Liver (tissue), 9 donors: ENCODE measurements around the gene PTPRD. TPM values are rescaled to one million over a fixed set of nuclear protein-coding genes. Genes with fewer than 3 reads are reported as not detected.

ENCODE experiments used
- DNase-seq: peaks from one replicate; pipeline ENCODE4 v3.0.0-alpha.2; 2017; ENCODE audit warnings: low spot score
- H3K27ac ChIP-seq, 2 donors: one replicate each; pipeline ENCODE4 v1.7.0; 2013; ENCODE audit warnings: inconsistent platforms in 2 of 2, low read length in 2 of 2, control low read depth in 1 of 2, low read depth in 1 of 2, mild to moderate bottlenecking in 1 of 2
- H3K27me3 ChIP-seq, 4 donors: one replicate each; pipeline versions ENCODE4 v1.6.1 to v1.7.0; 2013; ENCODE audit warnings: low read length in 3 of 4, inconsistent platforms in 1 of 4, mild to moderate bottlenecking in 1 of 4, moderate library complexity in 1 of 4; ENCODE audit not compliant: control insufficient read depth in 4 of 4, insufficient read depth in 4 of 4
- H3K36me3 ChIP-seq, 4 donors: one replicate each; pipeline versions ENCODE4 v1.6.1 to v1.7.0; 2013; ENCODE audit warnings: low read length in 3 of 4, mild to moderate bottlenecking in 3 of 4, low read depth in 1 of 4, moderate library complexity in 1 of 4; ENCODE audit not compliant: control insufficient read depth in 4 of 4, insufficient read depth in 3 of 4
- H3K4me1 ChIP-seq, 4 donors: one replicate each; pipeline versions ENCODE4 v1.6.1 to v1.7.0; 2013; ENCODE audit warnings: low read length in 3 of 4, mild to moderate bottlenecking in 3 of 4, moderate library complexity in 1 of 4; ENCODE audit not compliant: control insufficient read depth in 4 of 4, insufficient read depth in 4 of 4
- H3K4me3 ChIP-seq, 3 donors: one replicate each; pipeline versions ENCODE4 v1.6.1 to v1.7.0; 2013; ENCODE audit warnings: low read length in 3 of 3, control low read depth in 1 of 3, low read depth in 1 of 3, mild to moderate bottlenecking in 1 of 3
- H3K9ac ChIP-seq, 2 donors: one replicate each; pipeline ENCODE4 v1.7.0; 2013; ENCODE audit warnings: low read length in 2 of 2, mild to moderate bottlenecking in 2 of 2, moderate library complexity in 2 of 2, control low read depth in 1 of 2, low read depth in 1 of 2
- H3K9me3 ChIP-seq, 4 donors: one replicate each; pipeline versions ENCODE4 v1.6.1 to v1.7.0; 2013; ENCODE audit warnings: low read length in 3 of 4; ENCODE audit not compliant: control insufficient read depth in 4 of 4
- EGR1 ChIP-seq, 2 donors: IDR thresholded peaks; 2 replicates each; pipeline ENCODE4 v1.6.1; 2016 to 2018; ENCODE audit warnings: antibody characterized with exemption in 2 of 2, low read depth in 2 of 2
- FOXA1 ChIP-seq: IDR thresholded peaks from 2 replicates; pipeline ENCODE4 v1.6.1; 2016; ENCODE audit warnings: antibody characterized with exemption
- FOXA2 ChIP-seq: IDR thresholded peaks from 2 replicates; pipeline ENCODE4 v1.6.1; 2016; ENCODE audit warnings: antibody characterized with exemption
- GABPA ChIP-seq, 2 donors: IDR thresholded peaks in 1 of 2; conservative IDR thresholded peaks in 1 of 2; 2 replicates each; pipeline ENCODE4 v1.6.1; 2016; ENCODE audit warnings: antibody characterized with exemption in 2 of 2, mild to moderate bottlenecking in 1 of 2, moderate library complexity in 1 of 2
- HNF4A ChIP-seq, 2 donors: conservative IDR thresholded peaks; 2 replicates each; pipeline ENCODE4 v1.6.1; 2016; ENCODE audit warnings: antibody characterized with exemption in 2 of 2, mild to moderate bottlenecking in 2 of 2
- HNF4G ChIP-seq: IDR thresholded peaks from 2 replicates; pipeline ENCODE4 v1.6.1; 2016; ENCODE audit warnings: antibody characterized with exemption
- JUND ChIP-seq, 2 donors: IDR thresholded peaks; 2 replicates each; pipeline ENCODE4 v1.6.1; 2016; ENCODE audit warnings: antibody characterized with exemption in 2 of 2
- NR2F2 ChIP-seq: IDR thresholded peaks from 2 replicates; pipeline ENCODE4 v1.6.1; 2016; ENCODE audit warnings: antibody characterized with exemption
- RAD21 ChIP-seq, 2 donors: IDR thresholded peaks; 2 replicates each; pipeline ENCODE4 v1.6.1; 2016; ENCODE audit warnings: antibody characterized with exemption in 2 of 2, mild to moderate bottlenecking in 2 of 2
- REST ChIP-seq: IDR thresholded peaks from 2 replicates; pipeline ENCODE4 v1.6.1; 2016; ENCODE audit warnings: antibody characterized with exemption, mild to moderate bottlenecking
- RXRA ChIP-seq, 2 donors: IDR thresholded peaks; 2 replicates each; pipeline ENCODE4 v1.6.1; 2017 to 2018; ENCODE audit warnings: antibody characterized with exemption in 2 of 2, mild to moderate bottlenecking in 1 of 2
- SP1 ChIP-seq: IDR thresholded peaks from 2 replicates; pipeline ENCODE4 v1.6.1; 2018; ENCODE audit warnings: antibody characterized with exemption, mild to moderate bottlenecking
- TAF1 ChIP-seq: conservative IDR thresholded peaks from 2 replicates; pipeline ENCODE4 v1.6.1; 2016; ENCODE audit warnings: antibody characterized with exemption, mild to moderate bottlenecking
- YY1 ChIP-seq: IDR thresholded peaks from 2 replicates; pipeline ENCODE4 v1.6.1; 2016; ENCODE audit warnings: antibody characterized with exemption, mild to moderate bottlenecking
- ZBTB33 ChIP-seq: IDR thresholded peaks from 2 replicates; pipeline ENCODE4 v1.6.1; 2016; ENCODE audit warnings: antibody characterized with exemption
- WGBS: extraction: QIAGEN DNeasy Blood & Tissue Kit; methylation state at CpG from one replicate; pipeline ENCODE4 v1.1.7; 2013; 5-methylcytosine and 5-hydroxymethylcytosine counted together
- polyA plus RNA-seq, 2 donors: library from polyadenylated mRNA; stranded (reverse) in 1 of 2; unstranded in 1 of 2; fragments of 200-250 nt in 1 of 2; fragments of >200 nt in 1 of 2; fragmentation: Nextera tagmentation in 1 of 2; extraction: Ambion mirVana in 1 of 2; gene quantifications; one replicate each; pipeline versions ENCODE4 v1.2.1 to v1.2.3, GENCODE V29; 2013 to 2015
- total RNA-seq, 2 donors: library from RNA; depleted of rRNA; stranded (reverse); fragments of >200 nt; gene quantifications; one replicate each; pipeline ENCODE4 v1.2.3, GENCODE V29; 2014
- TF ChIP-seq, protein P1 (sequence below): IDR thresholded peaks from 2 replicates; pipeline ENCODE4 v1.6.1; 2016; ENCODE audit warnings: antibody characterized with exemption
- TF ChIP-seq, protein P2 (sequence below): fragments of 150-350 bp; IDR thresholded peaks from 2 replicates; pipeline ENCODE4 v1.5.1; 2017; ENCODE audit warnings: improper control_type of control experiment, low read depth, low read length; ENCODE audit not compliant: missing input control
- TF ChIP-seq, protein P3 (sequence below): IDR thresholded peaks from 2 replicates; pipeline ENCODE4 v1.6.1; 2016; ENCODE audit warnings: antibody characterized with exemption
- donor health status: healthy.
- donor health status: healthy.
- donor health status: healthy.
- donor health status: healthy.
- donor health status: healthy.

The PTPRD gene
- total and polyA plus RNA-seq, 4 donors, result 0.78 to 34.2 (median 4.7) TPM

DNA sequence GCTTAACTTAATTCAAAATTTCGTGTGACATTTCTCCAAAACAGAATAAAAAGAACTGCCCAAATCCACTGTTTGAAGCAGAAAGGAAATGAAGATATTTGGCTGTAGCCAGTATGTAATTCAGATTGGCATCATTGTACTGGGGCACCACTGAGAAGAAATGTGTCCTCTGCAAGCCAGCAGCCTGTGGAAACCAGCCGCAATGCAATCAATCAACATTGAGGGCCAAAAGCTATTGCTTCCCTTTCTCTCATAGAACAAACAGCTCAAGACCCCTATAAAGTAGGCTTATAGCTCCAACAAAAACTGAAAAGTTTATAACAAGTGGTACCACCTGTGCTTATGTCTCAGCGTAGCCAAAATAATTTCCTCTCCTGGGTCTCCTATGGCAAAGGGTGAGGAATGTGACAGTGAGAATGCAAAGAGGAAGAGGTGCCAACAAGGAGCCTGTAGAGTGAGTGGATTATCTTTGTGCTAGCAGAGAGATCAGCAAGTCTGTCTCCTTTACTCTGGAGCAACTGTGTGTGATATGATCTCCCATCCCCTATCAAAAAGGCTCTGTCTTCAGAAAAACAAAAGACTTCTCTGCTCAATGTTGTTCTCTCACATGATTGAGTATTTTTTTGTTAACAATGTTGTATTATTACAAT, 1740.9 kb downstream of the PTPRD start:
- H3K9me3 ChIP-seq, result no peaks in the 10 kb centered on the region
- no peak for DNase-seq
- peaks cover 0 to 8% (median 2%) of the 10 kb centered on the region in 4 donors for H3K4me1 ChIP-seq
- no peaks in the 10 kb centered on the region for H3K36me3 ChIP-seq
- no peaks in the 10 kb centered on the region for H3K27me3 ChIP-seq
- WGBS, result 78% methylated on average over 3 of the region's 3 CpGs
- H3K27ac ChIP-seq, result no peak overlapping the region
- TF ChIP-seq JUND (IDR thresholded peaks at IDR 0.05) (no peak), FOXA2 (no peak), YY1 (no peak), RXRA (IDR thresholded peaks at IDR 0.05) (no peak), FOXA1 (no peak), HNF4A (conservative IDR thresholded peaks at IDR 0.05) (no peak), HNF4G (no peak), GABPA (IDR thresholded peaks at IDR 0.05 in 1 of 2, conservative IDR thresholded peaks at IDR 0.05 in 1 of 2) (no peak), REST (no peak), ZBTB33 (no peak), RAD21 (IDR thresholded peaks at IDR 0.05) (no peak), NR2F2 (no peak), EGR1 (IDR thresholded peaks at IDR 0.05; ENCODE audit: low read depth in 2 of 2) (no peak), SP1 (no peak), TAF1 (no peak)
- TF ChIP-seq, protein P1, sequence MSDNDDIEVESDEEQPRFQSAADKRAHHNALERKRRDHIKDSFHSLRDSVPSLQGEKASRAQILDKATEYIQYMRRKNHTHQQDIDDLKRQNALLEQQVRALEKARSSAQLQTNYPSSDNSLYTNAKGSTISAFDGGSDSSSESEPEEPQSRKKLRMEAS, result no peak
- TF ChIP-seq, protein P2, sequence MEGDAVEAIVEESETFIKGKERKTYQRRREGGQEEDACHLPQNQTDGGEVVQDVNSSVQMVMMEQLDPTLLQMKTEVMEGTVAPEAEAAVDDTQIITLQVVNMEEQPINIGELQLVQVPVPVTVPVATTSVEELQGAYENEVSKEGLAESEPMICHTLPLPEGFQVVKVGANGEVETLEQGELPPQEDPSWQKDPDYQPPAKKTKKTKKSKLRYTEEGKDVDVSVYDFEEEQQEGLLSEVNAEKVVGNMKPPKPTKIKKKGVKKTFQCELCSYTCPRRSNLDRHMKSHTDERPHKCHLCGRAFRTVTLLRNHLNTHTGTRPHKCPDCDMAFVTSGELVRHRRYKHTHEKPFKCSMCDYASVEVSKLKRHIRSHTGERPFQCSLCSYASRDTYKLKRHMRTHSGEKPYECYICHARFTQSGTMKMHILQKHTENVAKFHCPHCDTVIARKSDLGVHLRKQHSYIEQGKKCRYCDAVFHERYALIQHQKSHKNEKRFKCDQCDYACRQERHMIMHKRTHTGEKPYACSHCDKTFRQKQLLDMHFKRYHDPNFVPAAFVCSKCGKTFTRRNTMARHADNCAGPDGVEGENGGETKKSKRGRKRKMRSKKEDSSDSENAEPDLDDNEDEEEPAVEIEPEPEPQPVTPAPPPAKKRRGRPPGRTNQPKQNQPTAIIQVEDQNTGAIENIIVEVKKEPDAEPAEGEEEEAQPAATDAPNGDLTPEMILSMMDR, result no peak
- TF ChIP-seq, protein P3, sequence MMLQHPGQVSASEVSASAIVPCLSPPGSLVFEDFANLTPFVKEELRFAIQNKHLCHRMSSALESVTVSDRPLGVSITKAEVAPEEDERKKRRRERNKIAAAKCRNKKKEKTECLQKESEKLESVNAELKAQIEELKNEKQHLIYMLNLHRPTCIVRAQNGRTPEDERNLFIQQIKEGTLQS, result no peak
- no peak overlapping the region for H3K9ac ChIP-seq
- no peak overlapping the region for H3K4me3 ChIP-seq
